Measurements from ENCODE around the gene MYOCOS.

Gene MYOCOS

GRCh38 chr1:171585715-171586114 lies 36.3 kb upstream of the MYOCOS start:
- no peaks in the 10 kb centered on the region for H3K79me2 ChIP-seq (ENCODE audit: insufficient read depth, low read length)
- peaks cover 87% of the 10 kb centered on the region for H3K36me3 ChIP-seq (ENCODE audit: insufficient read depth, low read length)
- H3K9me2 ChIP-seq (replicated peaks; ENCODE audit: low read depth, low read length), result no peaks in the 10 kb centered on the region
- no peak overlapping the region for H3K4me2 ChIP-seq (ENCODE audit: low read depth, low read length, poor library complexity, severe bottlenecking)
- H3K4me3 ChIP-seq (ENCODE audit: low read length, poor library complexity, severe bottlenecking), result no peak overlapping the region
- H2AFZ ChIP-seq (ENCODE audit: low read length), result no peak overlapping the region
- H3F3A ChIP-seq (ENCODE audit: low read depth), result no peaks in the 10 kb centered on the region
- H3K9me3 ChIP-seq (ENCODE audit: insufficient read depth, low read depth, low read length), result no peaks in the 10 kb centered on the region
- TF ChIP-seq EZH2phosphoT487 (IDR thresholded peaks at IDR 0.05; ENCODE audit: borderline replicate concordance) (no peak), CTCF (conservative IDR thresholded peaks at IDR 0.05; ENCODE audit: low read length) (no peak)
- H3K27me3 ChIP-seq (ENCODE audit: insufficient read depth, low read length, poor library complexity, severe bottlenecking), result no peaks in the 10 kb centered on the region
- H3K4me1 ChIP-seq (ENCODE audit: insufficient read depth, low read length, poor library complexity, severe bottlenecking), result no peaks in the 10 kb centered on the region
- H4K20me1 ChIP-seq (ENCODE audit: insufficient read depth, low read length, poor library complexity, severe bottlenecking), result no peaks in the 10 kb centered on the region
- H3K9ac ChIP-seq (ENCODE audit: low read depth, low read length, poor library complexity, severe bottlenecking), result no peak overlapping the region

- H3K79me2 ChIP-seq (ENCODE audit: insufficient read depth, low read length), result no peaks in the 10 kb centered on the region
- H3K9me3 ChIP-seq (ENCODE audit: insufficient read depth, low read depth, low read length), result no peaks in the 10 kb centered on the region
- TF ChIP-seq CTCF (conservative IDR thresholded peaks at IDR 0.05; ENCODE audit: low read length) (no peak), EZH2phosphoT487 (IDR thresholded peaks at IDR 0.05; ENCODE audit: borderline replicate concordance) (no peak)
- no peaks in the 10 kb centered on the region for H4K20me1 ChIP-seq (ENCODE audit: insufficient read depth, low read length, poor library complexity, severe bottlenecking)
- H3K4me2 ChIP-seq (ENCODE audit: low read depth, low read length, poor library complexity, severe bottlenecking), result no peak overlapping the region
- no peak overlapping the region for H3K9ac ChIP-seq (ENCODE audit: low read depth, low read length, poor library complexity, severe bottlenecking)
- no peak overlapping the region for H2AFZ ChIP-seq (ENCODE audit: low read length)
- no peaks in the 10 kb centered on the region for H3K27me3 ChIP-seq (ENCODE audit: insufficient read depth, low read length, poor library complexity, severe bottlenecking)
- H3K36me3 ChIP-seq (ENCODE audit: insufficient read depth, low read length), result peaks cover 91% of the 10 kb centered on the region
- no peak overlapping the region for H3K4me3 ChIP-seq (ENCODE audit: low read length, poor library complexity, severe bottlenecking)
- H3F3A ChIP-seq (ENCODE audit: low read depth), result no peaks in the 10 kb centered on the region
- no peaks in the 10 kb centered on the region for H3K4me1 ChIP-seq (ENCODE audit: insufficient read depth, low read length, poor library complexity, severe bottlenecking)
- no peaks in the 10 kb centered on the region for H3K9me2 ChIP-seq (replicated peaks; ENCODE audit: low read depth, low read length)
Measured at GRCh38 chr1:171588230-171588629, 33.8 kb upstream of the MYOCOS start.

- Histone ChIP-seq H3K9me2 (replicated peaks; ENCODE audit: low read depth, low read length) (no peaks in the 10 kb centered on the region), H3K79me2 (ENCODE audit: insufficient read depth, low read length) (no peaks in the 10 kb centered on the region), H3K36me3 (ENCODE audit: insufficient read depth, low read length) (peaks cover 76% of the 10 kb centered on the region), H3K4me3 (ENCODE audit: low read length, poor library complexity, severe bottlenecking) (no peak overlapping the region), H2AFZ (ENCODE audit: low read length) (no peak overlapping the region), H4K20me1 (ENCODE audit: insufficient read depth, low read length, poor library complexity, severe bottlenecking) (no peaks in the 10 kb centered on the region), H3K27me3 (ENCODE audit: insufficient read depth, low read length, poor library complexity, severe bottlenecking) (no peaks in the 10 kb centered on the region), H3F3A (ENCODE audit: low read depth) (no peaks in the 10 kb centered on the region), H3K9me3 (ENCODE audit: insufficient read depth, low read depth, low read length) (no peaks in the 10 kb centered on the region), H3K4me1 (ENCODE audit: insufficient read depth, low read length, poor library complexity, severe bottlenecking) (no peaks in the 10 kb centered on the region), H3K4me2 (ENCODE audit: low read depth, low read length, poor library complexity, severe bottlenecking) (no peak overlapping the region), H3K9ac (ENCODE audit: low read depth, low read length, poor library complexity, severe bottlenecking) (no peak overlapping the region)
- TF ChIP-seq CTCF (conservative IDR thresholded peaks at IDR 0.05; ENCODE audit: low read length) (no peak), EZH2phosphoT487 (IDR thresholded peaks at IDR 0.05; ENCODE audit: borderline replicate concordance) (no peak)
Measured at GRCh38 chr1:171590022-171590421, 32.0 kb upstream of the MYOCOS start.
